GM21360 (cell line): Measurements from ENCODE around the gene SLC5A1.
"Not testable (repeated sequence)": the region's sequence is repeated elsewhere in the genome, so short reads cannot be mapped to it uniquely, and the experiment has no call there.

Experiments used
- ATAC-seq: cut with Tn5 transposase; IDR thresholded peaks from one replicate; pipeline ENCODE4 v1.9.1; 2021; ENCODE audit warnings: mild to moderate bottlenecking, moderate library complexity; ENCODE audit not compliant: unreplicated experiment

The SLC5A1 gene

DNA sequence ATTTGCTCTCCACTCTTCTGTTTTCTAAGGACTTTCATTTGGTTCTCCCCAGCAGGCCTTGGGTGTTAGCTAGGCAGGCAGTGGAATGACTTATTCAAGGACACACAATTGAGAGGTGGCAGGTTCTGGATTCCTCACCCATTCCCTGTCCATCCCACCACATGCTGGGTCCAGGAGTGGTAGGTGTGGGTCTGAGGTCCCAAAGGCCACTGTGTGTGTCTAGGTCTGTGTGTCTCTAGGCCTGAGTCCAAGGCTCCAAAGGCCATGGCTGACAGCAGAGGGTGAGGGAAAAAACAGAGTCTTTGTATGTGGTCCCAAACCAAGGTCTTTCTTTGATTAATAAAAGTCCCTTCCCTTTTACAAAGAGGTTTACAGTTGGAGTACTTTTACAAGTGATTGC is 40.8 kb downstream of the SLC5A1 start:
- ATAC-seq = no peak

DNA sequence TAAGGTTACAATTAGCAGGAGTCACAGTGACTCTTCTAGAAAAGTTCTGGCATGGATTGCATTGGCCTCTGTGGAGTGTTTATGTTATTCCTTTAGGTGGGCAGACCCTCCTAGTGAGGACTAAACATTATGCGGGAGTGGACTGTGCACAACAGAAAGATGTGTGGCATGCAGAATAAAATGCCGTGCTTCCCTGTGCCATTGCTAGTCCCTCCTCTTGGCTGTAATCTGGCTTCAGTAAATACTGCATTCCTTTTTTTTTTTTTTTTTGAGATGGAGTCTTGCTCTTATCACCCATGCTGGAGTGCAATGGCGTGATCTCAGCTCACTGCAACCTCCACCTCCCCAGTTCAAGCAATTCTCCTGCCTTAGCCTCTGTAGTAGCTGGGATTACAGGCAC is 45.0 kb downstream of the SLC5A1 start:
- no peak for ATAC-seq

DNA sequence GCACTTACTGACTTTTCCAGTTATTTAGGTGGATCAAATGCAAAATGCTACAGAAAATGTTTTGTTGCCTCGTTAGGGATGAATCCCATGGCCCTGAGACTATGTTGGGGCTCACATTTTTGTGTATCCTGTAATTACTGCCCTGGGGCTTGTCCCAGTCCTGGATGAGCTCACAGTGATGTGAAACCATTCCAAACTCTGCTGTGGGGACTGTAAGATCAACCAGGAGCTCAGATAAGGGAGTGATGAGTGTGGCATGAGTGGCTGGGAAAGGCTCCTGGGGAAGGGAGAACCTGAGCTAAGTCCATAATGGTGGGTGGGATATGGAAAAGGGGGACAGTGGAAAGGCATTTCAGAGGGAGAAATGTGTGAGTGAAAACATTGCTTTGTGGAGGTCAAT is 54.0 kb downstream of the SLC5A1 start:
- no peak for ATAC-seq

DNA sequence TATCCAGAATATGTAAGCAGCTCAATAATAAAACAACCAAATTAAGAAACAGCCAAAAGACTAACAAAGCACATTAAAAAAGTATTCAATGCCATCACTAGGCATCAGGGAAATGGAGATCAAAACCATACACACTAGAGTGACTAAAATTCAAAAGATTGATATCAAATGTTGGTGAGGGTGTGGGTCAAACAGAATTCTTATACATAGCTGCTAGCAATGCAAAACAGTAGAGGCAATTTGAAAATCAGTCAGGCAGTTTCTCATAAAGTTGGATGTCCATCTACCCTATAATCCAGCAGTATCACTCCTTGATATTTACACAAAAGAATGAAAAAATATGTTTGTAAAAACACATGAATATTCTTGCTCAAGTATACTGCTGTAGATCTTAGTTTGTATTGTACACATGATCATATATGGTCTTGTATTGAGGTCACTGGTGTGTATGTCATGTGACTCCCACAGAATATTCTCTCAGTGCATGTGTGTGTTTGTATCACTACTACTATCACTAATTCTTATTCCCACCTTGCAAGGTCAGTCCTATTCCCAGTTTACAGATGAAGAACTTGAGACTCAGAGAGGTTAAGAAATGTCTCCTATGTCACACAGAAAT is 54.9 kb downstream of the SLC5A1 start:
- no peak for ATAC-seq

DNA sequence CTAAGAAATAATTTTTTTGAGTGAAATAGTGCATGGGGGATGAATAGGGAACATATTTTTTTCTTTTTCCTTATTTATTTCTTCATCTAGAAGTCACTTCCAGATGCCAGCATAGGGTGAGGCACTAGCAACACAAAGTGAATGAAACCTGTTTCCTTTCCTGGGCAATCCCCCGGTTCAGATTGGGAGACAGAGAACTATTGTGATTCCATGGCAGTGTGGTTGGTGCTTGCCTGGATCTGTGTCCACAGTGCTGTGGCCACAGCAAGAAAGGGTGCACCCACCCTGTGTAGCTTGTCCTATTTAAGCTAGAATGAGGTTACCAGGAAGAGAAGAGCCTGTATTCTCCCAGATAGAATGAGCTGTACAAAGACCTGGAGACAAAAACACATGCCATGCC is 57.6 kb downstream of the SLC5A1 start:
- ATAC-seq = no peak

DNA sequence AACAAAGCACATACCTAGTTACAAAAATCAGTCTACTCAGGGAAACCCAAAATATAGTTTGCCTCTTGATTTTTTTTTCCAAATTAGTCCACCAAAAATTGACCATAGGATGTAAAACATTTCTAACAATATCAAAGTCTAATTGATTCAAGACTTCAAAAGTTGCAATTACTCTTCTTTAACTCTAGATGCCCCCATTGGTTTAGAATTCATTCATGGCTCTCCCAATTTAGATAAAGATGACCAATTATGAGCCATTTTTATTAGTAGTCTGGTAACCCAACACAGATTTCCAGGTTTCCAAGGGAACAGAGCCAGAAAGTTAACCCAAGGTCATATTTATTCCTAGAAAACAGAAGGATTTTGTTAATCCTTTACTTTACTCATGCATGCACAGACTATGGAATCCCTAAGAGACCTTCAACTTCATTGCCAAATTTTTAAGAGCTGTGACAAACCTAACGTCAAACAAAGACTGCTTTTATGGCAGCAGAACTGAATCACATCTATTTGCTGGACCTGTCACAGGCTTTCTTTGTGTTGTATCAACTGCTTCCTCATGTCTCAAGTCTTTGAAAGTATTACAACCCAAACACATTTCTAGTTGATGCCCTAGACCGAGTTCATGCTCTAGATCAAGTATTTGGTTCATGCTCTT is 60.7 kb downstream of the SLC5A1 start:
- ATAC-seq = no peak

DNA sequence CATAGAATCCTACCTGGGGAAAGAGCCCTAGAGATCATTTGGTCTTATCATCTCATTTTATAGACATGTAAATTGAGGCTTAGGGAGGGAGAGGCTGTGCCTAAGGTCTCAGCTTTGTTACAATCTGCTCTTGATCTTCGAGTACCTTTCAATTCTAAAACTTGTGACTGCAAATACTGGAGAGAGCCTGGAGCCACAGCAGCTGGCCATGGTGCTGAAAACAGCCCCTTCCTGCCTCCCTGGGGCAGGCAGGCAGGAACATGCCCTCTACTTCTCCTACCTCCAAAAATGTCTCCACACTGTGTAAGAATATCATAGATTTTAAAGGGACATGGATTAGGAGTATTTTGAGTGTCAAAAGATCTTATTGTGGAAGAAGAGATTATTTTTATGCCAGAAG is 63.9 kb downstream of the SLC5A1 start:
- no peak for ATAC-seq

DNA sequence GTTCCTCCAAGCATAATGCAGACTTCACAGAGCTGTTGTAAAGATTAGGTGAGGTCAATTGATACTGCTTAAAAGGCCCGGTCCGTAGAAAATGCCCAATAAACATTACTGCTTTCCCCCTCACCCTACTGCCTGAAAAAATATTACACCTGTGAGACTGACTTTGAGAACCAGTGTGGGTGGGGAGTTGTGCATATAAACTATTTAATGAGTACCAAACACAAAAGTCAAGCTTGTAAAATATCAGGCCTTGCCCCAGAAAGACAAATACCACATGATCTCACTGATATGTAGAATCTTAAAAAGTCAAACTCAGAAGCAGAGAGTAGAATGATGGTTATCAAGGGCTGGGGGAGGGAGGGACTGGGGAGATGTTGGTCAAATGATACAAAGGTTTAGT is 69.3 kb downstream of the SLC5A1 start:
- ATAC-seq = no peak

DNA sequence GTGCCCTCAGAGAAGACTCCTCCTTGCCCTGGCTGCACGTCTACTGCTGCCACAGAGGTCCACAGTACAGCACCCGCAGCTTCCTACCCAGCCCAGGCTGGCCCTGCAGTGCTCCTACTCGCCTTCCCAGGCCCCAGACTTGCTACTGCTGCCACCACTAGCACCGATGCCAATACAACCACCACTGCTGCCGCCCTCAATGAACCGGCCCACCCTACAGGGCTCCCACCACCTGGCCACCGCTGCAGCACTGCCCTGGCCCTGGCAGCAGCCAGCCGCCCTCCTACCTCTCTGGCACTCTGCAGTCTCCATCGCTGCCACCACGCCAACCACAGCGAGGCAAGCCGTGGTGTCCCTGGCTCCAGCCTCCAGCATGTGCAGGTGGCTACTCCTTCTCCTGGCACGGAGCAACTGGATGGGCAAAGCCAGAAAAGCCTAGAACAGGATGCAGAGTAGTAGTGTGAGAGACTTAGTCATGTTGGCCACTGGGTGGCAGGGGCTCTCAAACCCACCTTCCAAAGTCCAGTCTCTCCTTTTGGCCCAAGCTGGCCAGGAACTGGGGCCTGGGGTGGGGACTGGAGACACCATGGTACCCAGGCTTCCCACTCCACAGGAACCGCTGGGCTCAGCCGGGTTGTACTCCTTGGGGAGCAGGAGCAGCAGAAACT is 76.6 kb downstream of the SLC5A1 start:
- no peak for ATAC-seq

DNA sequence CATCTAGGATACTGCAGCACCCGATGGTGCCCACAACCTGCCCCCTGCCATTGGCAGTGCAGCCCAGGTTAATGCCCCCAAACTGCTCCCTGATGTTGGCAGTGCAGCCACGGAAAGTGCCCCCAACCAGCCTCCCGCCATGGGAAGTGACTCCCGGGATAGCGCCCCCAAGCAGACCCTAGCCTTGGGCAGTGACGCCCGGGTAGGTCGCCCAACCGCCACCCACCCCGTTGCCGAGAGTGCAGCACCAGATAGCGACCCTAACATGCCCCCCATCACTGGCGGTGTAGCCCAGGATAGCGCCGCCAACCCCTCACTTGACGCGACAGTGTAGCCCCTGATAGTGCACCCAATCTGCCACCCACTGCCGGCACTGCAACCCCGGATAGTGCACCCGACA is 77.5 kb downstream of the SLC5A1 start:
- no peak for ATAC-seq

DNA sequence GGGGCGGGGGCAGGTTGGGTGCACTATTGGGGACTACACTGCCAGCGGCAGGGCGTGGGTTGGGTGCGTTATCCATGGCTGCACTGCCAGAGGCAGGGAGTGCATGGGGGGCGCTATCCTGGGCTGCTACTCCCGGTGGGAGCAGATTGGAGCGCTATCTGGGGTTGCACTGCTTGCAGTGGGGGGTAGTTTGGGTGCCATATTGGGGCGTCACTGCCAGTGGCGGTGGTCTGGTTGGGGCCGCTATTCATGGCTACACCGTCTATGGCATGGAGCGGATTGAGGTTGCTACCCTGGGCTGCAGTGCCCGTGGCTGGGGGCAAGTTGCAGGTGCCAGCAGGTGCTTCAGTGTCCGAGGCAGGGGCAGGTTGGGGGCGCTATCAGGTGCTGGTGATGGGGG is 79.8 kb downstream of the SLC5A1 start:
- no peak for ATAC-seq

DNA sequence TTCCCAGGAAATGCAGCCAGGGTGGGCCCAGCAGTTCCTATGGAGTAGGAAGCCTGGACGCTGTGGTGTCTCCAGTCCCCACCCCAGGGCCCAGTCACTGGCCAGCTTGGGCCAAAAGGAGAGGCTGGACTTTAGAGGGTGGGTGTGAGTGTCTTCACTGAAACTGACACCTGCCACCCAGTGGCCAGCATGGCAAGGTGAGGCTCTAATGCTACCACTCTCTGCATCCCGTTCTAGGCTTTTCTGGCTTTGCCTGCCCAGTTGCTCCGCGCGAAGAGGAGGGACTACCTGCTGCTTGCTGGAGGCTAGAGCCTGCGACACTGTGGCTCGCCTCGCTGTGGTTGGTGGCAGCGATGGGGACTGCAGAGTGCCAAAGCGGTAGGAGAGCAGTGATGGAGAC is 80.6 kb downstream of the SLC5A1 start:
- no peak for ATAC-seq

DNA sequence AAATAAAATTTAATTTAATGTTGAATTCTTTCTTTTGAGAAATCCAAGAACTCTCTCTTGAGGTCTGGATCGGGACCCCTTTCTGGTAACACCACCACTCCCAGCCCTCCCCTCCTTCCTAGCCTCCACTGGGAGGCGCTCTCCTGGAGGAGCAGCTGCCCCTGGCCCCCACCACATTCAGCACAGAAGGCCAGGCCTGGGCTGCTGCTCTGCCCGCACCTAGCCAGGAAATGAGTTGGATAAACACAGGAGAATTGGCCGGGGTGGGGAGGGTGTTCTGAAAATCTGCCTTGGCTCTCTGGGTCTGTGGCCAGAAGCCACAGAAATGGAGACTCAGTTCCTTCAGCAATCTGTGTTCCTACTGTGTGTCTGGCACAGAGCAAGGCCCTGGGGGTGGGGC is 84.8 kb downstream of the SLC5A1 start:
- ATAC-seq = no peak

DNA sequence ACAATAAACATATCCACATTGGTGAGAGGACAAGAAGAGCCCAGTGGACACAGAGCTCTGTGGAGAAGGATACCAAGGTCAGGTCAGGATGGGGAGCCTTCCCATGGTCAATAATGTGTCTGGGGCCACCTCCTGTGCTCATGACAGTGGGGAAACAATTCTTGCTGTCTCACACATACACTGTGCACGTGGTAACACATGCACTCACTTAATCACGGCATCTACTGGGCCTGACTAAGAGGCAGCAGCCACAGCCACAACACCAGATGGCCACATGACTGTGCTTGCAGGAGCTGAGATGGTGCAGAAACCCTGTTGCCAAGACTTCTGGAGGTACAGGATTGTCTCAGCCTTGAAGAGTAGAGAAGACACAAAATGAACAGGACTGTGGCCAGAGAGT is 87.4 kb downstream of the SLC5A1 start:
- no peak for ATAC-seq

DNA sequence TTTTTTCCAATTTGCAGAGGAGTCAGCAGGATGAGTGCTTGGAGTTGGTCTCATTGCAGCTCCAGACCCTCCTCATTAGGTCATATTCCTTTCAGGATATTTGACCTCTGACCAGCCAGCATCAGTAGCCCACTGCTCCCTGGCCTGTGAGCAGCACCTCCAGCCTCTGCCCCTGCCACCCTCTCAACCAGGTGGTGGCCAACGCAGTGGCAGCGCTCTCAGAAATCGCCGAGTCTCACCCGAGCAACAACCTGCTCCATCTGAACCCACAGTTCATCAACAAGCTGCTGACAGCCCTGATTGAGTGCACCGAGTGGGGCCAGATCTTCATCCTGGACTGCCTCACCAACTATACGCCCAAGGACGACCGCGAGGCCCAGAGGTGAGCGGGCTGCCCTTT is 89.1 kb downstream of the SLC5A1 start:
- ATAC-seq = no peak

DNA sequence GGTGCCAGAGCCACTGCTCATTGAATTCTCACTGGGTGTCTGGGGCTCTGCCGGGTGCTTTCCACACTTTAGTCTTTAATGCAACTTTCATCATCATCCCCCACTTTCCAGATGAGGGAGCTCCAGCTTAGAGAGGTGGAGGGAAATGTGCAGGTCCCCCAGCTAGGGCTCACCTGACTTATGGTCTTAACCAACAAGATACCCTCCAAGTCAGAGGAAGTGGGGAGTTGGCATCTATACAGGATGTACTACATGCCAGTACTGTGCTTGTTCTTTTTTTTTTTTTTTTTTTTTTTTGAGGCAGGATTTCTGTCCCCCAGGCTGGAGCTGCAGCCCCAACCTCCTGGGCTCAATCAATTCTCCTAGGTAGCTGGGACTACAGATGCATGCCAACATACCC is 89.7 kb downstream of the SLC5A1 start:
- no peak for ATAC-seq

DNA sequence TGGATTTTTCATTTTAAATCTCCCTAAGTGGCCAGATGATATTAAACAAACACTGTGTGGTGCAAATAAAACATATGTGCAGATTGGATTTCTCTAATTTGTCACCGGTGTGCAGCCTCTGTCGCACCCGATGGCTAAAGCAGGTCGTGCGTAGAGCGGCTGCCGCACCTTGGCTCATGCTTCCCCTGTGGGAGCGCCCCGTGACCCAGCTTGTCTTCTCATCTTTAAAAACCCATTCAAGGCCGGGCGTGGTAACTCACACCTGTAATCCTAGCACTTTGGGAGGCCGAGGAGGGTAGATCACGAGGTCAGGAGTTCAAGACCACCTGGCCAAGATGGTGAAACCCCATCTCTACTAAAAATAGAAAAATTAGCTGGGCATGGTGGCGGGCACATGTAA is 91.7 kb downstream of the SLC5A1 start:
- ATAC-seq = not testable (repeated sequence)

DNA sequence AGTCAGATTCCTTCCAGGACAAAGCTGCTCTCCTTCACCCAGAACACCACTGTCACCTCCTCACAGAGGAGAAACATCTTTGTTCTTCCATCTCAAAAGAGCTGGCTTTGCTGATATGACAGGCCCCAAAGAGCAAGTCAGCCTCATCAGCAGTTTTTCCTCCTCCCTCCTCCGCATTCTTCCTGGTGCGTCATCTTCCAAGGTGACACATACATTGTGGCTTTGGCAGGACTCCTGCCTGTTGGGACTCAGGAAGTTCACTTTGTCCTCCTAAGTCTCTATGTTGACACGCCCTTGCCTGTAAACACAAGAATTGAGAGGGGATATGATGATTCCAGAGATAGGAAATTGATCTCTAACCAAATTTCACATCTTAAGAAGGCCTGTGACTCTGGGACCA is 92.9 kb downstream of the SLC5A1 start:
- not testable (repeated sequence) for ATAC-seq

DNA sequence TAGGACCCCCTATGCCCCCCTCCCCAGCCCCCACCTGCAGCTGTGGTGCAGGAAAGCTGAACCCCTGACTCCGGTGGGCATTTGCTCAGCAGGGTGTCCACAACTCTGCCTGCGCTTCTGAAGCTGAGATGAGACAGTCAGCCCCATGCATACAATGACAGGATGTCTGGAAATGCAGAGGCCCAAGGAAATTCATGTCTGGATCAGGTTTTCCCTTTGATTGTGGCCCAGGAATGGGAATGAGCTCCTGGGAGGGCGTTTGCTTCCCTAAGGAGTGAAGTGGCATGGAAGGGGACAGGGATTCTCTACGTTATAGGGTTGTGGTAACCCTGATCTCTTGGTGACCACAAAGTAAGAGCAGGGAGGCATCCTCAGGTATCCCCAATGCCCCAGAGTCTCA is 93.8 kb downstream of the SLC5A1 start:
- ATAC-seq = not testable (repeated sequence)

DNA sequence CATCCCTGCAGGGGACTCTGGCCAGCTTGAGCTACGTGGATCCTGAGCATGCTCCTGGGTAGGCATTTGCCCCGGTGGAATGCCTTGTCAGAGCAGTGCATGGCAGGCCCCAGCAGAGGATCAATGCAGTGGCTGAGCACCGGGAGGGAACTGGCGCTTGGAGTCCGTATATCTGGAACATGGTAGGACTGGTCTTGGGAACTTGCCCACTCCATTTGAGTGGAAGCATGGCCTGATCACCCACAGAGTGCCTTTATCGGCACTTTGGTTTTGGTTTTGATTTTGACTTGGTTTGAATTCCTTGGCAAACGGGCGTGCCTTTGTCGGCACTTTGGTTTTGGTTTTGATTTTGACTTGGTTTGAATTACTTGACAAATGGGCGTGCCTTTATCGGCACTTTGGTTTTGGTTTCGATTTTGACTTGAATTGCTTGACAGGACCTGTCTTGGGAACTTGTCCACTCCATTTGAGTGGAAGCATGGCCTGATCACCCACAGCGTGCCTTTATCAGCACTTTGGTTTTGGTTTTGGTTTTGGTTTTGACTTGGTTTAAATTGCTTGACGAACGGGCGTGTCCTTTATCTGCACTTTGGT is 94.8 kb downstream of the SLC5A1 start:
- not testable (repeated sequence) for ATAC-seq

DNA sequence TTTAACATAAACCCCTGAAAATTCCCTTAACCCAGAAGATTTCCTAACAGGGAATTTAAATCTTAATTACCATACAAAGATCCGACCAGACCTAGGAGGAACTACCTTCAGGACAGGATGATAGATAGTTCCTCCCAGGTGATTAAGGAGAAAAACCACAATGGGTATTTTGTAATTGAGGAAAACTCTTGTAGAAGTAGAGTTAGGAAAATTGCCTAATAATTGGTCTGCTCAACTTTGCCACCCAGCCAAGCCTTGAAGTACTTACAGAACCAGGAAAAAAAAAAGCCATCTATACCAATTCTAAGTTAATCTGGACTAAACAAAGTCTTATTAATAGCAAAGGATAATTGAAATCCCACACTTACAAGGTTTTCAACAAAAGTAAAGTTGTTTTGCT is 95.5 kb downstream of the SLC5A1 start:
- ATAC-seq = not testable (repeated sequence)

DNA sequence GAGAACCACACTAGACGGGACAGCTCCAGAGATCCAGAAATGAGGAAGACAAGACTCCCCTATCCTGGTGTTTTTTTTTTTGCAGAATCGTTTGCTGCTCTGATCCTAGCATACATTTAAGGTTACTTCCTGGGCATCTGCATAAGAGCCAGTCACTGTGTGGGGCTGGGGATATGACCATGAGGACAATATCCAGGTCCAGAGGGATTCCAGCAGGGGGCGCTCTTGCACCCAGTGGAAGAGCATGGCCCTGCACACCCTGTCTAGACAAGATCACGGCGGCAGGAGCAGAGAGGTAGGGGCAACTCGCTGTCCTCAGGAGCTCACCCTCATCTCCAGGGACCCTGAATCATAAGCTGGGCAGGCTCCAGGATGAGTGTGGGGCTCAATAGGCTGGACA is 97.6 kb downstream of the SLC5A1 start:
- ATAC-seq = not testable (repeated sequence)
